Measurements from ENCODE around the gene EPHB2. TPM values are rescaled to one million over a fixed set of nuclear protein-coding genes. Genes with fewer than 3 reads are reported as not detected.

Gene EPHB2
- total RNA-seq, 1 donor from 2014 or later: 69.4 TPM

DNA sequence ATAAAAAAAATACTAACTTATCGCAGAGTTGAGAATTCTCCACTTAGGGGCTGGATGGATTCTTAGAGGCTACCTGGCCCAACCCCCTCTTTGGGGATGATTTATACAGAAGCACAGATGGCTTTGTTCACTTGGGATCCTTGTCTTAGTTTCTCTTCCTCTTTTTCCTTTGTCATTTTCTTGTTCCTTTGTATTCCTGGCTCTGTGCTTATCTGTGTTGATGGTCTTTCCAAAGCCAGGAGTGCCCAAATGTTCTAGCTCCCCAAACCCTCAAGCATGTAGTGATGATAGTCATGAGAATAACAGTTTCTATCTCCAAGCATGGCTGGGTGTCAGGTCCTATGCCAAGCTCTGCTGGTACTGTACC is 27.4 kb downstream of the EPHB2 start:
- Mint-ChIP-seq H3K27me3 (peaks cover 18% of the 10 kb centered on the region), H3K36me3 (ENCODE audit: insufficient read depth) (no peaks in the 10 kb centered on the region), H3K27ac (no peak overlapping the region), H3K4me1 (ENCODE audit: low read depth) (peaks cover 13% of the 10 kb centered on the region), H3K4me3 (ENCODE audit: low read depth) (no peak overlapping the region), H3K9me3 (ENCODE audit: low read depth) (no peaks in the 10 kb centered on the region)
- DNase-seq (ENCODE audit: low spot score, unreplicated experiment): no peak
- TF ChIP-seq, protein P1, sequence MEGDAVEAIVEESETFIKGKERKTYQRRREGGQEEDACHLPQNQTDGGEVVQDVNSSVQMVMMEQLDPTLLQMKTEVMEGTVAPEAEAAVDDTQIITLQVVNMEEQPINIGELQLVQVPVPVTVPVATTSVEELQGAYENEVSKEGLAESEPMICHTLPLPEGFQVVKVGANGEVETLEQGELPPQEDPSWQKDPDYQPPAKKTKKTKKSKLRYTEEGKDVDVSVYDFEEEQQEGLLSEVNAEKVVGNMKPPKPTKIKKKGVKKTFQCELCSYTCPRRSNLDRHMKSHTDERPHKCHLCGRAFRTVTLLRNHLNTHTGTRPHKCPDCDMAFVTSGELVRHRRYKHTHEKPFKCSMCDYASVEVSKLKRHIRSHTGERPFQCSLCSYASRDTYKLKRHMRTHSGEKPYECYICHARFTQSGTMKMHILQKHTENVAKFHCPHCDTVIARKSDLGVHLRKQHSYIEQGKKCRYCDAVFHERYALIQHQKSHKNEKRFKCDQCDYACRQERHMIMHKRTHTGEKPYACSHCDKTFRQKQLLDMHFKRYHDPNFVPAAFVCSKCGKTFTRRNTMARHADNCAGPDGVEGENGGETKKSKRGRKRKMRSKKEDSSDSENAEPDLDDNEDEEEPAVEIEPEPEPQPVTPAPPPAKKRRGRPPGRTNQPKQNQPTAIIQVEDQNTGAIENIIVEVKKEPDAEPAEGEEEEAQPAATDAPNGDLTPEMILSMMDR (IDR thresholded peaks at IDR 0.05; ENCODE audit: unreplicated experiment): no peak

DNA sequence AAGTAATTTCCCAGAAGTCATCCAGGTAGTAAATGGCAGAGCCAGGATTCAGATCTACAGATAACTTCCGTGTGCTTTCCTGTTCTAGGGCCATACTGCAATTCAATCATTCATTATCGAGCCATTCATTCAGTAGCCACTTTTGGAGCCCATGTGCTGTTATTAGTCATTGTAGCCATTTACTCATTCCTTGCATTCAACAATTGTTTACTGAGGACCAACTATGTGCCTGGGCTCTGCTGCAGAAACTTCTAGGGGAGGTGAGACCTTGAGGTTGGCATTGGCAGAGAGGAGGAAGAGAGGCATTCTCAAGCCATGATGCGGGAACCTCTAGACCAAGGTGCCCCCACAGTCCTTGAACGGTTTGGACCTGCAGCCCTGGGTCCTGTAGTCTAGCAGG is 27.9 kb downstream of the EPHB2 start:
- Mint-ChIP-seq H3K4me1 (ENCODE audit: low read depth) (peaks cover 13% of the 10 kb centered on the region), H3K27me3 (peaks cover 18% of the 10 kb centered on the region)

DNA sequence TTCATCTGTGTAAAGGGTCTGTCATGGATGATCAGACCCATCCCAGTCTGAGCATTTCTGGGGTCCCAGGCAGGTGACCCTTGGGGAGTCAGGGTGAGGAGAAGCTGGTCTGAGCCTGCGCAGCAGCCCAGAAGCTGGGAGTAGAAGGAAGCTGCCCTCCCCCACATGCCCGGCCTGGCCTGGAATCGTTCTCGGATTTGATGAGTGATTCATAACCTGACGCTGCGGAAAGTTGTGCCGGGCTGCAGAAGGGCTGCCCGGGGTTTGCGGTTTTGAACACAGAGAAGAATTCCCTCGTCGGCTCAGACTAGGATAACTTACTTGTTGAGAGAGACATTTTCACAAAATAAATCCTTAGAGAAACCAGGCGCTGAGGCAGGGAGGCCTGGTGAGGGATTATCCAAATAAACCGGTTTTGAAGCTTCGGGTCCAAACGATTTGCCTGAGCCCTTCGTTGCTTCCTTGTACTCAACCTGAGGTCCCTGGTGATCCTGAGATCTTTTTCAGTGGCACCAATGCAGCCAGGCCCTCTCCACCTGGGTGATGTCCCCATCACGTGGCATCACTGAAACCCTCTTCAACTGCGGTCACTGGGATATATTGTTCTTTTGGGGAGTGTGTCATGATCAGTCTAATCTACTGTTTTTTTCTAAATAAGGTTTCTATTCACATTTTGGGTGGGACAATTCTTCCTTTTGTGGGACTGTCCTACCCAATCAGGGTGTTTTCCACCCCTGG is 29.2 kb downstream of the EPHB2 start:
- H3K9me3 Mint-ChIP-seq (ENCODE audit: low read depth): no peaks in the 10 kb centered on the region
- no peak overlapping the region for H3K27ac Mint-ChIP-seq
- no peak for DNase-seq (ENCODE audit: low spot score, unreplicated experiment)
- TF ChIP-seq, protein P1 (IDR thresholded peaks at IDR 0.05; ENCODE audit: unreplicated experiment): no peak
- H3K4me3 Mint-ChIP-seq (ENCODE audit: low read depth): no peak overlapping the region
- H3K4me1 Mint-ChIP-seq (ENCODE audit: low read depth): peaks cover 13% of the 10 kb centered on the region
- peaks cover 18% of the 10 kb centered on the region for H3K27me3 Mint-ChIP-seq
- H3K36me3 Mint-ChIP-seq (ENCODE audit: insufficient read depth): no peaks in the 10 kb centered on the region

More for the DNA sequence above, 27.9 kb downstream of the EPHB2 start:
- Mint-ChIP-seq H3K4me3 (ENCODE audit: low read depth) (no peak overlapping the region), H3K9me3 (ENCODE audit: low read depth) (no peaks in the 10 kb centered on the region), H3K36me3 (ENCODE audit: insufficient read depth) (no peaks in the 10 kb centered on the region), H3K27ac (no peak overlapping the region)
- TF ChIP-seq, protein P1 (IDR thresholded peaks at IDR 0.05; ENCODE audit: unreplicated experiment): no peak
- DNase-seq (ENCODE audit: low spot score, unreplicated experiment): no peak

DNA sequence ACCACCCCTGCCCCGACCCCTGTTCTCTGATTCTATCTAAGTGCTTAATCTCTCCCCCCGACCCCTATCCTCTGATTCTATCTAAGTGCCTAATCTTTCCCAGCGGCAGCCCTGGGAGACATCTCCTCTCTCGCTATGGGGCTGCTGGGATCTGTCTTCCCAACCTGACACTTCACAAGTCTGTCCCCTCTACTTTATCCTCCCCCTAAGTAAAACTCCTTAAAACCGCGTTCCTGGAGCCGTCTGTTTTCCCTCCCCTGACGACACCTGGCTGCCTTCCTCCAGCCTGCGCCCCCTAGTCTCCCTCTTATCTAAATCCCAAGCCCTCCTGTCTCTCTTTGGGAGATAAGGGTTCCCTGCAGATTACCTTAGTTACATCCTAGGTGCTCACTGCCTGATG is 30.5 kb downstream of the EPHB2 start:
- Mint-ChIP-seq H3K27ac (no peak overlapping the region), H3K4me3 (ENCODE audit: low read depth) (no peak overlapping the region)

DNA sequence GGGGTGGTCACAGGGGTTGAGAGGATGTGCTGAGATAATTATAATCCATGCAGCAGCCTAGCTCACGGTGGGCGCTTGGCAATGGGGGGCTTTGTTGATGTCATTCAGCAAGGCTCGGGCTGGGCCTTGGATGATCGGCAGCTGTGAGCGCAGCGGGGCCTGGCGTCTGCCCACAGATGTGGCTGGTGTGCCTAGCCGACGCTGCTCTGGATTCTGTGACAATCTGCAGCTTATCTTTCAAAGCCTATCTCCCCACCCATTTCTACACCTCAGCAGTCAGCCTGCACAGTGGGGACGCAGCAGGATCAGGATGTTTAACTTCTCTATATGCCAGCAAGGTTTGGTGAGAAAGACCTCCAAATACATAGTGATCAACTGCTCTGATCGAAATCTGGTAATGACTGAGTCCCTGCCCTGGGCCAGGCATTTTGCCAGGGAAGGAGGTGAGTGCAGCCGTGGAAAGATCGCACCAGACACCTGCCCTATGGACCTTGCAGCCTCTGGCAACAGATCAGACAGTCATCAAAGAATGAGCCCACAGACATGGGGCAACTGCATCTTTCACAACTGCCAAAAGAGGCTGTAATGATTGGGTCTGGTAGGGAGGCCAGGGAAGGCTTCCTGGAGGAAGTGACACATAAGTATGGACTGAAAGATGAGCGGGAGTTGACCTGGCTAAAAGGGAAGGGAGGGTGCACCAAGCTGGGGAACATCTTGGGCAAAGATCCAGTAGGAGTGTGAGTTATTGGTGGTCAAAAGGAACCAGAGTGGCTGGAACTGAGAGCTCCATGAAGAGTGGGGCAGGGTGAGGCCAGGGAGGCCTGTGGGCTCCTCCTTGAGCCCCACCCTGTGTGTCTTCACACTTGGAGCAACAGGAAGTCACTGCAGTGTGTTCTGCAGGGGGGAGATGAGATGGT is 35.3 kb downstream of the EPHB2 start:
- no peak for DNase-seq (ENCODE audit: low spot score, unreplicated experiment)
- peaks cover 12% of the 10 kb centered on the region for H3K4me1 Mint-ChIP-seq (ENCODE audit: low read depth)
- H3K36me3 Mint-ChIP-seq (ENCODE audit: insufficient read depth): peaks cover 3% of the 10 kb centered on the region
- H3K9me3 Mint-ChIP-seq (ENCODE audit: low read depth): no peaks in the 10 kb centered on the region
- H3K27ac Mint-ChIP-seq: no peak overlapping the region
- peaks cover 5% of the 10 kb centered on the region for H3K27me3 Mint-ChIP-seq
- H3K4me3 Mint-ChIP-seq (ENCODE audit: low read depth): no peak overlapping the region
- TF ChIP-seq, protein P1 (IDR thresholded peaks at IDR 0.05; ENCODE audit: unreplicated experiment): no peak

More for the DNA sequence above, 30.5 kb downstream of the EPHB2 start:
- TF ChIP-seq, protein P1 (IDR thresholded peaks at IDR 0.05; ENCODE audit: unreplicated experiment): no peak
- Mint-ChIP-seq H3K4me1 (ENCODE audit: low read depth) (peaks cover 10% of the 10 kb centered on the region), H3K36me3 (ENCODE audit: insufficient read depth) (peaks cover under 1% of the 10 kb centered on the region), H3K27me3 (peaks cover 18% of the 10 kb centered on the region), H3K9me3 (ENCODE audit: low read depth) (no peaks in the 10 kb centered on the region)
- no peak for DNase-seq (ENCODE audit: low spot score, unreplicated experiment)
